Activated CD4-positive, alpha-beta T cell treated with anti-CD3 and anti-CD28 coated beads, Interleukin-2, amount 10 ng/mL, durations not matched to agents 24 days and 14 days (primary cell): ENCODE data around the gene PKD1. TPM values are rescaled to one million over a fixed set of nuclear protein-coding genes. Genes with fewer than 3 reads are reported as not detected.
"Not testable (repeated sequence)": the region's sequence is repeated elsewhere in the genome, so short reads cannot be mapped to it uniquely, and the experiment has no call there.

Experiments used
- DNase-seq: peaks from one replicate; pipeline ENCODE4 v3.0.0; 2022
- H3K27ac Mint-ChIP-seq: one replicate; pipeline ENCODE4 v1.8.0; 2022; ENCODE audit warnings: mild to moderate bottlenecking, mixed read lengths
- H3K27me3 Mint-ChIP-seq: one replicate; pipeline ENCODE4 v1.8.0; 2022; ENCODE audit warnings: mixed read lengths
- H3K36me3 Mint-ChIP-seq: one replicate; pipeline ENCODE4 v1.8.0; 2022; ENCODE audit warnings: low read depth, mild to moderate bottlenecking, mixed read lengths
- H3K4me1 Mint-ChIP-seq: one replicate; pipeline ENCODE4 v1.8.0; 2021; ENCODE audit warnings: mixed read lengths
- H3K4me3 Mint-ChIP-seq: one replicate; pipeline ENCODE4 v1.8.0; 2022; ENCODE audit warnings: mild to moderate bottlenecking, moderate library complexity, mixed read lengths
- H3K9me3 Mint-ChIP-seq: one replicate; pipeline ENCODE4 v1.8.0; 2021; ENCODE audit warnings: mixed read lengths
- intact Hi-C: fragments of 100-400 bp; cut with micrococcal nuclease; formaldehyde crosslinking; loops from one replicate; pipeline ENCODE4 v1.15.1; 2023
- total RNA-seq: library from RNA; stranded (reverse); gene quantifications from 2 replicates; pipeline ENCODE4 v1.2.3, GENCODE V29; 2022

Gene PKD1
- total RNA-seq, 1 donor from 2014 or later = 93.3 TPM

DNA sequence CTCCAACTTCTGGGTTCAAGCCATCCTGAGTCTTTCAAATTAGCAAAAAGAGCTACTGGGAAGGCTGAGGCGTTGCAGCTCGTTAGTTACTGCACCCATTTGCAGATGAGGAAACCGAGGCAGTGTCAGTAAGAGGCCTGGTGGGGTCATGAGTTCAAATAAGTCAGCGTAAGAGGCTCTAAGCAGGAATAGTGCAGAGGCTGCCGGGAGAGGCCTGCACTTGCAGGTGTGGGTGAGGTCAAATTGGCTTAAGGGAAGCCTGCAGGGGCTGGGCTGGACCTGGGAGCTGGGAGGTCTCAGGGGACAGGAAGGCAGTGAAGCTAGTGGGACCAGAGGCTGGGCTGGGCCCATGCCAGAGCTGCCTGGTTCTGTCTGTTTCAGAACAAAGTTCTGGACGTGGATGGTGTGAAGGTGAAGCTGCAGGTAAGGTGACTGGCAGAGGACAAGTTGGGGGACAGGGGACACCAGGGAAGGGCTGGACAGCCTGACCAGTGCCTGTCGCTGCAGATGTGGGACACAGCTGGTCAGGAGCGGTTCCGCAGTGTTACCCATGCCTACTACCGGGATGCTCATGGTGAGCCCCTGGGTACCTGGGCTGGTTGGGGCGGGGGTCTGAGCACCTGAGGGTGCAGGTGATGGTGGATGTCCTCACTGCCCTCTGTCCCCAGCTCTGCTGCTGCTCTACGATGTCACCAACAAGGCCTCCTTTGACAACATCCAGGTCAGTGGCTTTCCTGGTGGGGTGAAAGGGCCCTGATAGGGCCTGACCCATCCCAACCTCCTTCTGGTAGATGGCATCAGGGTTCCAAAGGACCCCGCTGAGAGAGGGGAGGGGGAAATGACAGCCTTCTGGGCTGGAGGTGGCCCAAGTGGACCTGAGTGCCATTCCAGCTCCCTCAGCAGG, 15.7 kb upstream of the PKD1 start:
- Mint-ChIP-seq H3K9me3 (no peaks in the 10 kb centered on the region), H3K4me1 (peaks cover 15% of the 10 kb centered on the region)

DNA sequence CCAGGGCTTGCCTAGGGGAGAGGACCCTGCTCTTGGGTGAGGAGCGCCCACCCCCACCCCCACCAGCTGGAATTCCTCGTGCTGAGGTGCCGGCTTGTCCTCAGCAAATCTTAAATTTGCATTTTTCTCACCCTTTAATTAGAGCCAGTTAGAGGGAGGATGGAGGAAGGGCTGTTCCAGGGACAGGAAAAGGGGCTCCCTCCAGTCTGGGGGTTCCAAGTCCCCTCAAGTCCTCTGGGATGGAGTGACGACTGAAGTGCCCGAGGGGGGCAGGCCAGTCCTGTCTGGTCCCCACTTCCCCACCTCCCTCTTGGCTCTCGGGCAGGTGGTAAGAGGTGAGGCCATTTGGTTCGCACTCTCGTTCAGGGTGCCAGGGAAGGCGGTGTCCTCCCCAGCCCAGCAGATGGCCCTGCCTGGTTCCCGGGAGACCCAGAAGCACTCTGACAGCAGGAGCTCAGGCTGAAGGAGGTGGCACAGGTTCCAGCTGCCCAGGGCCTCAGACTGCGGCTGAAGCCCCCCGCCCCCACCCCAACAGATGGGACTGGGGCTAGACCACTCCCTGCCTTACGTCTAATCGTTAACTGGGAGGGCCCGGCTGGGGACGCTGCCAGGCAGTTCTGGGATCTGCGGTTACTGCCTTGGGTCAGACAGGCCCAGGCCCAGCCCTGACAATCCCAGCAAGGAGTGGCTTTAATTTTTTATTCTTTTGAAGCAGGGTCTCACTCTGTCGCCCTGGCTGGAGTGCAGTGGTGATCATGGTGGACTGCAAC, 14.9 kb upstream of the PKD1 start:
- intact Hi-C loops = no loop called here
- Mint-ChIP-seq H3K27ac (no peak overlapping the region), H3K9me3 (no peaks in the 10 kb centered on the region), H3K4me1 (peaks cover 12% of the 10 kb centered on the region), H3K36me3 (peaks cover 45% of the 10 kb centered on the region), H3K4me3 (peak overlapping the region; percentile 92), H3K27me3 (peaks cover 5% of the 10 kb centered on the region)
- no peak for DNase-seq

More for the DNA sequence above, 15.7 kb upstream of the PKD1 start:
- intact Hi-C loops = no loop called here
- Mint-ChIP-seq H3K27me3 (peaks cover 5% of the 10 kb centered on the region), H3K4me3 (peak overlapping the region; percentile 92), H3K36me3 (peaks cover 45% of the 10 kb centered on the region), H3K27ac (peak overlapping the region; percentile 69)
- no peak for DNase-seq

GRCh38 chr16:2149630-2150417, 14.1 kb upstream of the PKD1 start:
- Mint-ChIP-seq H3K4me3 (peak overlapping the region; percentile 69), H3K36me3 (peaks cover 38% of the 10 kb centered on the region), H3K4me1 (peaks cover 8% of the 10 kb centered on the region), H3K27me3 (peaks cover 5% of the 10 kb centered on the region), H3K9me3 (no peaks in the 10 kb centered on the region), H3K27ac (no peak overlapping the region)
- no peak for DNase-seq
- intact Hi-C loops = no loop called here

GRCh38 chr16:2148714-2149629, 13.3 kb upstream of the PKD1 start:
- H3K27ac Mint-ChIP-seq = no peak overlapping the region
- H3K4me3 Mint-ChIP-seq = peak overlapping the region; percentile 69
- H3K9me3 Mint-ChIP-seq = no peaks in the 10 kb centered on the region
- H3K27me3 Mint-ChIP-seq = peaks cover 5% of the 10 kb centered on the region
- peaks cover 8% of the 10 kb centered on the region for H3K4me1 Mint-ChIP-seq
- peak; percentile 78 for DNase-seq
- H3K36me3 Mint-ChIP-seq = peaks cover 29% of the 10 kb centered on the region
- intact Hi-C loops = no loop called here

DNA sequence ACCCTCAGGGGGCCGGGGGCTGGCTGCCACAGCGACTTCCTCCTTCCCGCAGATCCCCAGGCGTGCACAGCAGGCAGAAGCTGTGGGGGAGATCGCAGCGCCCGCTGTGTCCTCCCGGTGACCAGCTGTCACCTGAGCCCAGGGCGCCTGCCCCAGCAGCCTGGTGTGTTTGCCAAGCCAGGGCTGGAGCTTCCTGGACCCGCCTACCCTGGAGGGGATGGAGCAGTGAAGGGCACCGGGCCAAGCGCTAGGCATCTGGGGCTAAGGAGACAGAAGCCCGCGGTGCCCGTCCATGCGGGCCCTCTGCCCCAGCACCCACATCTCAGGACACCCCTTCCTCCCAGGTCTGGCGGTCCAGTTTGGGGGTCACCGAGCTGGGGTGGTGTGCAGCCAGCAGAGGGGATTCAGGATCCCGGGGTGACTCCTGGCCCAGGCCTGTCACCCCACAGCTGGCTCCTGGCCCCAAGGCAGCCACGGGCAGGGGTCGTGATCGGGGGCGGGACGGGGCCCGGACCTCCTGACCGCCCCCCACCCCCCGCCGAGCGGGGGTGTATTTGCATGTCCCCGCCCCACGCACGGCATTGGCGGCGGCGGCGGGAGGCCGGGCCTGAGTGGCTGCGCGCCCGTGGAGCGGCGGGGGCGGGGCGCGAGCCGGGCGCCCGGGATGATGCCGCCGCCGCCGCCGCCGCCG, 12.4 kb upstream of the PKD1 start, which contains the start of gene RAB26:
Gene RAB26, plus strand, starts transcription at position 645 of the 691 bp plus-strand sequence. CDS start 159 bp downstream, outside the sequence.
- H3K36me3 Mint-ChIP-seq = peaks cover 21% of the 10 kb centered on the region
- intact Hi-C loops = no loop called here
- H3K4me3 Mint-ChIP-seq = peak within 1 kb of the TSS; percentile 69
- H3K27ac Mint-ChIP-seq = no peak within 1 kb of the TSS
- H3K4me1 Mint-ChIP-seq = peaks cover 8% of the 10 kb centered on the region
- H3K27me3 Mint-ChIP-seq = peaks cover 5% of the 10 kb centered on the region
- peak; percentile 92 for DNase-seq
- no peaks in the 10 kb centered on the region for H3K9me3 Mint-ChIP-seq

GRCh38 chr16:2147378-2147777, 11.7 kb upstream of the PKD1 start:
- Mint-ChIP-seq H3K36me3 (peaks cover 14% of the 10 kb centered on the region), H3K27me3 (peaks cover 5% of the 10 kb centered on the region), H3K9me3 (no peaks in the 10 kb centered on the region), H3K27ac (no peak overlapping the region), H3K4me1 (peaks cover 8% of the 10 kb centered on the region), H3K4me3 (no peak overlapping the region)
- intact Hi-C loops = no loop called here
- DNase-seq = no peak

DNA sequence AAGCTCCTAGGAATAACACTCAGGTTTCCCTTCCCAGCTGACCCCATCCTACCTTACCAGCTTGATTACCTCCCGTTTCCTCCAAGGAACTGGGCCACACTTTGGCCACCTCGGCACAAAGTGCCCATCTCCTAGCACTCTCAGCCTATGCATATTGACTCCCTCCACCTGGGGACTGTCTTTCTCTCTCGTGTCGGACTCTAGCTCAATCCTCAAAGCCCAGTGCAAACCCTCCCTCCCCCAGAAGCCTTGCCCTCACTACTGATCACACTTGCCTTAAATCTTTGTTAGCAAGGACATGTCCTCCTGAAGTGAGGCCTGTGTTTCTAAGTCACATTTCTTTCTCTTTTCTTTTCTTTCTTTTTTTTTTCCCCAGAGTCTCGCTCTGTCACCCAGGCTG, 10.1 kb upstream of the PKD1 start:
- Mint-ChIP-seq H3K9me3 (no peaks in the 10 kb centered on the region), H3K27me3 (peaks cover 8% of the 10 kb centered on the region), H3K4me3 (no peak overlapping the region), H3K36me3 (no peaks in the 10 kb centered on the region), H3K4me1 (peaks cover 4% of the 10 kb centered on the region), H3K27ac (no peak overlapping the region)
- intact Hi-C loops = no loop called here
- no peak for DNase-seq

- no peak overlapping the region for H3K4me3 Mint-ChIP-seq
- H3K36me3 Mint-ChIP-seq = no peaks in the 10 kb centered on the region
- H3K27ac Mint-ChIP-seq = no peak overlapping the region
- peaks cover 6% of the 10 kb centered on the region for H3K27me3 Mint-ChIP-seq
- no peaks in the 10 kb centered on the region for H3K9me3 Mint-ChIP-seq
- DNase-seq = no peak
- H3K4me1 Mint-ChIP-seq = peaks cover 2% of the 10 kb centered on the region
- intact Hi-C loops = no loop called here
Measured at GRCh38 chr16:2143878-2144485, 8.3 kb upstream of the PKD1 start.

DNA sequence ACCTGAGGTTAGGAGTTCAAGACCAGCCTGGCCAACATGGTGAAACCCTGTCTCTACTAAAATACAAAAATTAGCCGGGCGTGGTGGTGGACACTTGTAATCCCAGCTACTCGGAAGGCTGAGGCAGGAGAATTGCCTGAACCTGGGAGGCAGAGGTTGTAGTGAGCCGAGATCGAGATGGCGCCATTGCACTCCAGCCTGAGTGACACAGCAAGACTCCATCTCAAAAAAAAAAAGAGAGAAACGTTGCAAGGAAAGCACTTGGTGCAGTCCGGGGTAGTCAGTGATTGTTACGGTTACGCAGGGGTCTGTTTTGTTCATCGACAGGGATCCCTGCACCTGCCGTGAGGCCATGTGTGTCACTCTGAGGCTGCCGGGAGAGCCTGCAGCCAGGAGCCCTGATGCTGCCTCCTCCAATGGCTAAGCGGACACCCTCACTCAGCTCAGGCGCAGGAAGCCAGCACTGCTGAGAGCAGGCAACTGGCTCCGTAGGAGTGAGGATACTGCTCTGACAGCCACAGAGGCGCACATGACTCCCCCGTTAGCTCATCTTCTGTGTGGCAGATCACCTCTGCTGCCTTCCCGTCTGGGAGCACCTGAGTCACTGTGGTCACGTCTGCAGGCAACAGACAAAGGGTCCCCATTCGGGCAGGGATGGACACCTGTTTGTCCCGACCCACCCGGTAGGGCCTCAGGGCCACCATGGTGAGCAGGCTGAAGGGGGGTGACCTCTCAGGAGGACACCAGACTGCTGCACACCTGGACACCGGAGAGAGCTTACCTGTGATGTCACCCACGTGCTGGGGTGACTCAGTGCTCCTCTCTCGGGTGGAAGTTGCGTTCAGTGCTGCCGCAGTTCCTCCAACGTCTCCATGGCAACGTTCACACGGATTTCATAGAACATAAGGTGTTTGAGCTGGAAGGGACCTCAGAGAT, 7.5 kb upstream of the PKD1 start:
- peaks cover 6% of the 10 kb centered on the region for H3K27me3 Mint-ChIP-seq
- no peak overlapping the region for H3K27ac Mint-ChIP-seq
- DNase-seq = no peak
- no peak overlapping the region for H3K4me3 Mint-ChIP-seq
- no peaks in the 10 kb centered on the region for H3K36me3 Mint-ChIP-seq
- no peaks in the 10 kb centered on the region for H3K9me3 Mint-ChIP-seq
- intact Hi-C loops = no loop called here
- H3K4me1 Mint-ChIP-seq = peaks cover 2% of the 10 kb centered on the region

DNA sequence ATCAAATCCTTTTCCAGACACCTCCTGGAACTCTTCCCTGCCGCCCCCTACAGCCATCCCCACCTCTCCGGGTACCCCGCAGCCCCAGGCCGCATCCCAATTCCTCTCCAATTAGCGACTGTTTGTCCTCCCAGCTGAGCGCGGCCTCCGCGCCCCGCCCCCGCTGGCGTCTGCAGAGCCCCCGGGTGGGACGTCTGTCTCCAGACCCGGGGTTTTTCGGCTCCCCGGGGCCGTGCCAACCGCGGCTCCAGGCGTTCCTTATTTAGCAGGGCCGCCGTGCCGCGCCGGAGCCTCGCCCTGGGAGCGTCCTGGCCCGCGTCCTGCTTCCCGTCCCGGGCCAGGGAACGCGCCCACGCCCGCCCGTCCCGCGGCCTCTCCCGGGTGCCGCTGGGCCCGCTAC, 627 bp downstream of the PKD1 start:
- peak; percentile 76 for DNase-seq
- H3K4me1 Mint-ChIP-seq, H3K9me3 Mint-ChIP-seq, H3K27ac Mint-ChIP-seq, H3K36me3 Mint-ChIP-seq, intact Hi-C loops, H3K27me3 Mint-ChIP-seq: not testable (repeated sequence)
- H3K4me3 Mint-ChIP-seq = peak overlapping the region; percentile 82

DNA sequence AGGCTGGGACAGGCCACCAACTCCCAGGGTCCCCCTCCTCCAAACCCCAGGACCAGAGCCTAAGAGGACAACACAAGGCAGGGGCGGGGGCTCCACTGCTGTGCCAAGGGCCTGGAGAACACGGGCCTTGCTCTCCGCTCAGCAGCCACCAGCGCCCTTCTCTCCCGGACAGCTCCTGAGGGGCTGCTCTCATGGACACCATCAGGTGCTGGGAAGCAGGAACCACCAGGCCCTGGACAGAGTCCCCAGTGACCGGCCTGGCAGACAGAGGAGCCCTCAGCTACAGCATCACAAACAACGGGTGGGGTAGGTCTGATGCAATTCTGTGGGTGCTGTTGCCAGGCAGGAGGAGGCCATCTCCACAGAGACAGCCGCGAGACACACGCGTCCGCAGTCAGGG, 1.9 kb downstream of the PKD1 start:
- H3K9me3 Mint-ChIP-seq, intact Hi-C loops, H3K27ac Mint-ChIP-seq, H3K4me3 Mint-ChIP-seq, DNase-seq, H3K27me3 Mint-ChIP-seq, H3K36me3 Mint-ChIP-seq, H3K4me1 Mint-ChIP-seq: not testable (repeated sequence)
